B cell (primary cell): ENCODE results near the gene MOSPD3. TPM values are rescaled to one million over a fixed set of nuclear protein-coding genes. Genes with fewer than 3 reads are reported as not detected.

Source experiments
- ATAC-seq: fragments of 200-7000 bp; cut with Tn5 transposase; one replicate; pipeline ENCODE4 v1.10.0; 2021; ENCODE audit warnings: low read depth, mild to moderate bottlenecking, moderate number of reproducible peaks, moderate library complexity
- CTCF ChIA-PET: fragments of 350-600 bp; sonication (Branson Sonifier 250); formaldehyde crosslinking; loops from one replicate; lab custom pipeline; 2021; ENCODE audit warnings: antibody characterized with exemption, inconsistent platforms; lab: Charles Lee
- POLR2A ChIA-PET: fragments of 350-600 bp; sonication (Branson Sonifier 250); formaldehyde crosslinking; loops from one replicate; lab custom pipeline; 2021; ENCODE audit warnings: antibody characterized with exemption; lab: Charles Lee
- DNase-seq: peaks from one replicate; pipeline ENCODE4 v3.0.0; 2013
- H2AFZ ChIP-seq: 2 replicates; pipeline ENCODE4 v1.6.1; 2012; ENCODE audit warnings: mild to moderate bottlenecking, low read depth, low read length; ENCODE audit not compliant: insufficient read depth, poor library complexity, severe bottlenecking
- H3K27ac ChIP-seq, 2 donors: 1 replicate in 1 of 2; 2 replicates in 1 of 2; pipeline ENCODE4 v1.5.1; 2012 to 2013; ENCODE audit warnings: low read length in 2 of 2, mild to moderate bottlenecking in 2 of 2, moderate library complexity in 1 of 2
- H3K27me3 ChIP-seq, 4 experiments: fragments of 200-600 bp in 1 of 4; sonication (generic) in 1 of 4; replicated peaks in 1 of 4; 1 replicate in 2 of 4; 2 replicates in 2 of 4; pipeline versions ENCODE4 v1.6.1 to v1.7.0; 2013 to 2016; ENCODE audit warnings: low read length in 3 of 4, mild to moderate bottlenecking in 2 of 4, mixed read lengths in 1 of 4, moderate library complexity in 1 of 4; ENCODE audit not compliant: insufficient read depth in 4 of 4, control insufficient read depth in 3 of 4; ENCODE audit errors: control extremely low read depth in 1 of 4
- H3K36me3 ChIP-seq, 2 experiments: replicated peaks in 1 of 2; 1 replicate in 1 of 2; 2 replicates in 1 of 2; pipeline versions ENCODE4 v1.6.1 to v1.7.1; 2013; ENCODE audit warnings: low read length in 1 of 2; ENCODE audit not compliant: insufficient read depth in 2 of 2, control insufficient read depth in 1 of 2; ENCODE audit errors: control extremely low read depth in 1 of 2, extremely low read depth in 1 of 2
- H3K4me1 ChIP-seq, 2 donors: fragments of 200-600 bp in 1 of 2; sonication (generic) in 1 of 2; 1 replicate in 1 of 2; 2 replicates in 1 of 2; pipeline versions ENCODE4 v1.5.1 to v1.6.1; 2013 to 2017; ENCODE audit warnings: low read length in 2 of 2; ENCODE audit not compliant: control insufficient read depth in 2 of 2, insufficient read depth in 2 of 2
- H3K4me2 ChIP-seq: replicated peaks from 2 replicates; pipeline ENCODE3; 2012; ENCODE audit warnings: mild to moderate bottlenecking, low read depth, low read length; ENCODE audit not compliant: poor library complexity, severe bottlenecking
- H3K4me3 ChIP-seq, 5 experiments: fragments of 200-600 bp in 1 of 5; sonication (generic) in 1 of 5; 1 replicate in 3 of 5; 2 replicates in 2 of 5; pipeline versions ENCODE4 v1.5.1 to v1.7.0; 2011 to 2016; ENCODE audit warnings: low read length in 4 of 5, mild to moderate bottlenecking in 4 of 5, low read depth in 2 of 5, control low read depth in 1 of 5, moderate library complexity in 1 of 5; ENCODE audit not compliant: insufficient read depth in 1 of 5; ENCODE audit errors: control extremely low read depth in 1 of 5, extremely low read depth in 1 of 5
- H3K79me2 ChIP-seq: fragments of 200-600 bp; sonication (generic); one replicate; pipeline ENCODE4 v1.6.0; 2016; ENCODE audit warnings: low read length; ENCODE audit not compliant: control insufficient read depth, insufficient read depth
- H3K9ac ChIP-seq: fragments of 200-600 bp; sonication (generic); 2 replicates; pipeline ENCODE4 v1.6.1; 2017; ENCODE audit warnings: mild to moderate bottlenecking, low read length, moderate library complexity
- H3K9me3 ChIP-seq, 3 donors: one replicate each; pipeline versions ENCODE4 v1.6.1 to v1.7.1; 2013; ENCODE audit warnings: low read length in 2 of 3; ENCODE audit not compliant: control insufficient read depth in 2 of 3, insufficient read depth in 1 of 3; ENCODE audit errors: control extremely low read depth in 1 of 3
- H4K20me1 ChIP-seq: 2 replicates; pipeline ENCODE4 v1.6.0; 2012; ENCODE audit warnings: mild to moderate bottlenecking, low read length; ENCODE audit not compliant: insufficient read depth, control insufficient read depth, poor library complexity, severe bottlenecking
- H3K27ac Mint-ChIP-seq: one replicate; pipeline ENCODE4 v1.8.0; 2021; ENCODE audit warnings: mixed read lengths
- H3K27me3 Mint-ChIP-seq: one replicate; pipeline ENCODE4 v1.8.0; 2021; ENCODE audit warnings: mixed read lengths
- H3K4me1 Mint-ChIP-seq: one replicate; pipeline ENCODE4 v1.8.0; 2021; ENCODE audit warnings: mixed read lengths
- H3K4me3 Mint-ChIP-seq: one replicate; pipeline ENCODE4 v1.8.0; 2021; ENCODE audit warnings: mixed read lengths
- H3K9me3 Mint-ChIP-seq: one replicate; pipeline ENCODE4 v1.8.0; 2022; ENCODE audit warnings: mixed read lengths; ENCODE audit not compliant: insufficient read depth
- EZH2 ChIP-seq: IDR thresholded peaks from 2 replicates; pipeline ENCODE4 v1.6.1; 2012; ENCODE audit warnings: borderline replicate concordance, low read depth, mild to moderate bottlenecking, moderate library complexity, low read length; ENCODE audit not compliant: insufficient read depth, poor library complexity, severe bottlenecking
- WGBS: methylation state at CpG from one replicate; pipeline ENCODE4 v1.1.5; 2013; ENCODE audit warnings: missing lambda C conversion rate; ENCODE audit not compliant: insufficient coverage; 5-methylcytosine and 5-hydroxymethylcytosine counted together
- intact Hi-C: fragments of 100-400 bp; cut with micrococcal nuclease; formaldehyde crosslinking; loops from one replicate; pipeline ENCODE4 v1.10.0; 2022
- polyA plus RNA-seq: library from polyadenylated mRNA; depleted of rRNA; stranded (reverse); fragments of >200 nt; gene quantifications from 2 replicates; pipeline ENCODE4 v1.2.3, GENCODE V29; 2012
- total RNA-seq, 2 donors: library from RNA; stranded (reverse); fragments of 120-200 nt in 1 of 2; gene quantifications; 1 replicate in 1 of 2; 2 replicates in 1 of 2; pipeline versions ENCODE4 v1.2.3 to v1.2.4, GENCODE V29; 2013 to 2022
- TF ChIP-seq, protein P1 (sequence below): fragments of 200-600 bp; IDR thresholded peaks from one replicate; pipeline ENCODE4 v1.8.0; 2022; ENCODE audit warnings: antibody characterized with exemption, mild to moderate bottlenecking

MOSPD3 gene
- total and polyA plus RNA-seq, 2 donors (not counting 1 experiment from before 2014, with no cell fraction given): 18.8 to 19.2 TPM

DNA sequence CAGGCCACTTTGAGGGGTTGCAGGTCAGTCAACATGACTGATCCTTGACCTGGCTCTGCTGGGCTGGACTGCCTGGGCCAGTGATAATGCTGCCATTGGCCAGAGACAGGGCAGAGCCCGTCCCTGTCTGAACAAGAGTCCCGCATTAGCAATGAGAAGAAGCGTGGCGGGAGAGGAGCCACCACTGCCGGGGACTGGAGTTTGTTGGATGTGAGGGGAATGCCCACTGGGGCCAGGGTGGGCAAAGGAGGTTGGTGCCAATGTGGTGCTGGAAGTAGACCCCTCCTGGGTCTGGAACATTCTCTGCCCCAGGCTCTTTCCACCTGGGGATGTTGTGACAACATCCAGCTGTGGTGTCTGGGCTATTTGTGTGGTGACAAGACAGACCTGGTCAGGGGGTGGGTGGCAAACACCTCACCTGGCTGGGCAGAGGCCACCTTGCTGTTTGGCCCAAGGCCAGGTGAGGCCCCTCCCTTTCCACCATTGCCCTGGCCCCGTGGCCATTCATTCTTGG, 46.3 kb upstream of the MOSPD3 start:
- peaks cover 36 to 45% of the 10 kb centered on the region in 2 donors for H3K4me1 ChIP-seq
- Mint-ChIP-seq H3K27me3 (no peaks in the 10 kb centered on the region), H3K4me1 (peaks cover 38% of the 10 kb centered on the region), H3K9me3 (no peaks in the 10 kb centered on the region), H3K4me3 (no peak overlapping the region), H3K27ac (no peak overlapping the region)
- H3K27ac ChIP-seq: no peak overlapping the region
- ATAC-seq: no peak
- H3K4me2 ChIP-seq: no peak overlapping the region
- peaks cover 0 to 8% of the 10 kb centered on the region in 2 experiments for H3K36me3 ChIP-seq
- no peaks in the 10 kb centered on the region for H3K27me3 ChIP-seq
- no peaks in the 10 kb centered on the region for H3K79me2 ChIP-seq
- no peak overlapping the region for H3K4me3 ChIP-seq
- no peak for DNase-seq
- no peaks in the 10 kb centered on the region for H3K9me3 ChIP-seq
- ChIA-PET CTCF (interaction anchor here (1.0 to 9.8 kb wide), 8 partner anchors 11 to 286 kb away, joined by 3 to 226 read pairs (median 6); partner anchors contain the start of genes FBXO24, GIGYF1, LRCH4 and SLC12A9), POLR2A (interaction anchor here (1.0 to 1.6 kb wide), 2 partner anchors 18 to 23 kb away, joined by 3 read pairs; no protein-coding TSS in a partner anchor)
- intact Hi-C loops: no loop called here
- peaks cover 3% of the 10 kb centered on the region for H4K20me1 ChIP-seq
- TF ChIP-seq EZH2: no peak
- TF ChIP-seq, protein P1, sequence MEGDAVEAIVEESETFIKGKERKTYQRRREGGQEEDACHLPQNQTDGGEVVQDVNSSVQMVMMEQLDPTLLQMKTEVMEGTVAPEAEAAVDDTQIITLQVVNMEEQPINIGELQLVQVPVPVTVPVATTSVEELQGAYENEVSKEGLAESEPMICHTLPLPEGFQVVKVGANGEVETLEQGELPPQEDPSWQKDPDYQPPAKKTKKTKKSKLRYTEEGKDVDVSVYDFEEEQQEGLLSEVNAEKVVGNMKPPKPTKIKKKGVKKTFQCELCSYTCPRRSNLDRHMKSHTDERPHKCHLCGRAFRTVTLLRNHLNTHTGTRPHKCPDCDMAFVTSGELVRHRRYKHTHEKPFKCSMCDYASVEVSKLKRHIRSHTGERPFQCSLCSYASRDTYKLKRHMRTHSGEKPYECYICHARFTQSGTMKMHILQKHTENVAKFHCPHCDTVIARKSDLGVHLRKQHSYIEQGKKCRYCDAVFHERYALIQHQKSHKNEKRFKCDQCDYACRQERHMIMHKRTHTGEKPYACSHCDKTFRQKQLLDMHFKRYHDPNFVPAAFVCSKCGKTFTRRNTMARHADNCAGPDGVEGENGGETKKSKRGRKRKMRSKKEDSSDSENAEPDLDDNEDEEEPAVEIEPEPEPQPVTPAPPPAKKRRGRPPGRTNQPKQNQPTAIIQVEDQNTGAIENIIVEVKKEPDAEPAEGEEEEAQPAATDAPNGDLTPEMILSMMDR: no peak
- no peak overlapping the region for H2AFZ ChIP-seq
- 93% methylated on average over 5 of the region's 6 CpGs for WGBS
- H3K9ac ChIP-seq: no peak overlapping the region

- Histone ChIP-seq H3K79me2 (no peaks in the 10 kb centered on the region), H4K20me1 (peaks cover 7% of the 10 kb centered on the region), H3K9me3 (no peaks in the 10 kb centered on the region), H3K9ac (no peak overlapping the region), H3K4me2 (peak overlapping the region; percentile 44), H3K36me3 (peaks cover 0 to 4% of the 10 kb centered on the region in 2 experiments), H3K27ac (no peak overlapping the region), H2AFZ (peak overlapping the region; percentile 15), H3K4me1 (peaks cover 39 to 53% of the 10 kb centered on the region in 2 donors), H3K4me3 (no peak overlapping the region), H3K27me3 (no peaks in the 10 kb centered on the region)
- no peak for TF ChIP-seq EZH2
- TF ChIP-seq, protein P1: no peak
- DNase-seq (no peak), ATAC-seq (no peak)
- Mint-ChIP-seq H3K27ac (peak overlapping the region; percentile 78), H3K27me3 (no peaks in the 10 kb centered on the region), H3K4me3 (peak overlapping the region; percentile 13), H3K9me3 (no peaks in the 10 kb centered on the region), H3K4me1 (peaks cover 43% of the 10 kb centered on the region)
- POLR2A ChIA-PET: interaction anchor here (1.6 kb wide), 1 partner anchor 17 kb away, joined by 3 read pairs; no protein-coding TSS in a partner anchor
- intact Hi-C loops: no loop called here
- CTCF ChIA-PET: interaction anchor here (0.6 to 9.8 kb wide), 9 partner anchors 8 to 285 kb away, joined by 3 to 226 read pairs (median 5); partner anchors contain the start of genes FBXO24, LRCH4 and SLC12A9
- 88% methylated on average over 10 of the region's 12 CpGs for WGBS
Observed at GRCh38 chr7:100567031-100567730, 45.2 kb upstream of the MOSPD3 start.
